Prostate gland (tissue), 2 donors: ENCODE results near the gene TMEM154.

Source experiments
- CTCF ChIP-seq, 4 experiments: fragments of 200-600 bp in 2 of 4; fragments of 450-650 bp in 2 of 4; sonication (generic) in 2 of 4; IDR thresholded peaks; 1 replicate in 3 of 4; 2 replicates in 1 of 4; pipeline ENCODE4 v1.5.1; 2016 to 2019; ENCODE audit warnings: antibody characterized with exemption in 4 of 4, mild to moderate bottlenecking in 2 of 4, moderate library complexity in 2 of 4
- POLR2A ChIP-seq: fragments of 450-650 bp; IDR thresholded peaks from one replicate; pipeline ENCODE4 v1.6.1; 2016; ENCODE audit warnings: antibody characterized with exemption, mild to moderate bottlenecking
- POLR2AphosphoS5 ChIP-seq: sonication (generic); formaldehyde crosslinking; IDR thresholded peaks from one replicate; pipeline ENCODE4 v1.6.1; 2017; ENCODE audit warnings: antibody characterized with exemption

GRCh38 chr4:152599095-152599494, 80.7 kb downstream of the TMEM154 start:
- TF ChIP-seq CTCF (IDR thresholded peaks at IDR 0.05) (no peak), POLR2AphosphoS5 (no peak), POLR2A (no peak)
